ENCODE measurements around the gene MDFI.

DNA sequence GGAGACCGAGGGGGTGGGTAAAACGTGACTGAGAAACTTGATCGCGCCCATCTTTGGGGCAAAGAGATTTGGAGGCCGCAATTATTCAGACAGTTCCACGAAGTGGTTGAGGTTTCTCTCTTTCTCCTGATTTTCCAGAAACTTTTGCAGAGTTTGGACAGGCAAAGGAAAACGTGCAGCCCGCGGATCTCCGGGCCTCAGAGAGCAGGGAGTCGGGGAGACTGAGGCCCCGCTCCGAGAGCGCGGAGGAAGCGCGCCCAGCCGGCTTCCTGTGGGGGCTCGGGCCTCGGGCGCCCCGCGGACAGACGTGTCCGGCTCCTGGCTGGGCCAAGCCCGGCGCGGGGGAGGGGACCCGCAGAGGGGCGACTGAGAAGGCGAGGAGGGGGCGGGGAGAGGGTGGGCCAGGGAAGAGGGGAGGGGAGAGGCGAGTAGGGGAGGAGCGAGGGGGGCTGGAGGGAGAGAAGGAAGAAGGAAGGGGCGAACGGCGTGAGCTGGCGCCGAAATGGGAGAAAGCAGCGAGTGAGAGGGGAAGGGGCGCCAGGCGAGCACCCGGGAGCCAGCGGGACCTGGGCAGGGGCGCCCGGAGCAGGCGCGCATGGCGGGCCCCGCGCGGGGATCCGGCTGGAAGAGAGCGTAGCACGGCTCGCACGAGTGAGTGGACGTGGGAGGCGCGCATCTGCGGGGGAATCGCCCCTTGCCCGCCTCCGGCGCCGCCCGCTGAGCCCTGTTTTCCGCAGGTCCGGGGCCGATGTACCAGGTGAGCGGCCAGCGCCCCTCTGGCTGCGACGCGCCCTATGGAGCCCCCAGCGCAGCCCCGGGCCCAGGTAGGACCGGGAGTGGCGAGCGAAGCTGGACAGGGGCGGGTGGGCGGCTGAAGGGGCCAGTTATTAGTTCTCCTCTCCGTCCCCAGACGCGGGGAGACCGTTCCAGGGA lies at the start of gene MDFI:
- TF ChIP-seq, protein P1, sequence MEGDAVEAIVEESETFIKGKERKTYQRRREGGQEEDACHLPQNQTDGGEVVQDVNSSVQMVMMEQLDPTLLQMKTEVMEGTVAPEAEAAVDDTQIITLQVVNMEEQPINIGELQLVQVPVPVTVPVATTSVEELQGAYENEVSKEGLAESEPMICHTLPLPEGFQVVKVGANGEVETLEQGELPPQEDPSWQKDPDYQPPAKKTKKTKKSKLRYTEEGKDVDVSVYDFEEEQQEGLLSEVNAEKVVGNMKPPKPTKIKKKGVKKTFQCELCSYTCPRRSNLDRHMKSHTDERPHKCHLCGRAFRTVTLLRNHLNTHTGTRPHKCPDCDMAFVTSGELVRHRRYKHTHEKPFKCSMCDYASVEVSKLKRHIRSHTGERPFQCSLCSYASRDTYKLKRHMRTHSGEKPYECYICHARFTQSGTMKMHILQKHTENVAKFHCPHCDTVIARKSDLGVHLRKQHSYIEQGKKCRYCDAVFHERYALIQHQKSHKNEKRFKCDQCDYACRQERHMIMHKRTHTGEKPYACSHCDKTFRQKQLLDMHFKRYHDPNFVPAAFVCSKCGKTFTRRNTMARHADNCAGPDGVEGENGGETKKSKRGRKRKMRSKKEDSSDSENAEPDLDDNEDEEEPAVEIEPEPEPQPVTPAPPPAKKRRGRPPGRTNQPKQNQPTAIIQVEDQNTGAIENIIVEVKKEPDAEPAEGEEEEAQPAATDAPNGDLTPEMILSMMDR (IDR thresholded peaks at IDR 0.05) = no peak
- TF ChIP-seq EZH2 (IDR thresholded peaks at IDR 0.05) (no peak), EZH2phosphoT487 (IDR thresholded peaks at IDR 0.05) (no peak)

Data from neural progenitor cell (in vitro differentiated cells).